GM12873 (cell line): ENCODE results near the gene TGM1.

Experiments
- CTCF ChIP-seq: IDR thresholded peaks from 2 replicates; pipeline ENCODE4 v1.5.1; 2012; ENCODE audit warnings: low read depth, mild to moderate bottlenecking, moderate library complexity, low read length, control low read depth; ENCODE audit not compliant: insufficient read depth; ENCODE audit errors: missing control alignments

TGM1 gene

GRCh38 chr14:24289649-24290280, 26.8 kb upstream of the TGM1 start:
- no peak for TF ChIP-seq CTCF

GRCh38 chr14:24286996-24287395, 24.0 kb upstream of the TGM1 start:
- no peak for TF ChIP-seq CTCF

GRCh38 chr14:24285351-24285750, 22.4 kb upstream of the TGM1 start:
- TF ChIP-seq CTCF = no peak

- TF ChIP-seq CTCF = no peak
These were observed 21.6 kb upstream of the TGM1 start for GRCh38 chr14:24284501-24285035.

- no peak for TF ChIP-seq CTCF
These were observed 21.0 kb upstream of the TGM1 start for GRCh38 chr14:24283796-24284460.

GRCh38 chr14:24282736-24283135, 19.8 kb upstream of the TGM1 start:
- no peak for TF ChIP-seq CTCF

- TF ChIP-seq CTCF = no peak
These were observed 18.7 kb upstream of the TGM1 start for GRCh38 chr14:24281636-24282035.
